ENCODE results near the gene BABAM2. TPM values are rescaled to one million over a fixed set of nuclear protein-coding genes. Genes with fewer than 3 reads are reported as not detected.

The BABAM2 gene
- total RNA-seq, 4 donors from 2014 or later, result 34.4 to 44.9 (median 38.3) TPM

DNA sequence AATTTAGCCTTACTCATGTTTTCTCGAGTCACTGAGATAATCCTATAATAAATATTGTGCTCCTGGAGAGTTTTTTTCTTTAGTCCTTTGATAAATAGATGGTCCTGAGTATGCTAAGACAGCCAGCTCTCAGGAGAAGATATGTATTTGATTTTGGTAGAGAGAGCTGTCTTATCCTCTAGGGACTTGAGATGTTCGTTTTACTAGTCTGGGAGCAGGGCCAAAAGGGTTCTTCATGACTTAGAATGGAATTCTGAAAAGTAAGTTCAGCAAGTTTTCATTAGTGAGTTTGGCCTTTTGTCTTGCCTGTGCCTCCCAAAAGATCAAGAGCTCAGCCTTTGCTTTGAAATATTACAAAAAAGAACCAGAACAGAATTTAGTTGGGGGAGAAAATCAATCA is 246.7 kb downstream of the BABAM2 start:
- TF ChIP-seq, protein P1, sequence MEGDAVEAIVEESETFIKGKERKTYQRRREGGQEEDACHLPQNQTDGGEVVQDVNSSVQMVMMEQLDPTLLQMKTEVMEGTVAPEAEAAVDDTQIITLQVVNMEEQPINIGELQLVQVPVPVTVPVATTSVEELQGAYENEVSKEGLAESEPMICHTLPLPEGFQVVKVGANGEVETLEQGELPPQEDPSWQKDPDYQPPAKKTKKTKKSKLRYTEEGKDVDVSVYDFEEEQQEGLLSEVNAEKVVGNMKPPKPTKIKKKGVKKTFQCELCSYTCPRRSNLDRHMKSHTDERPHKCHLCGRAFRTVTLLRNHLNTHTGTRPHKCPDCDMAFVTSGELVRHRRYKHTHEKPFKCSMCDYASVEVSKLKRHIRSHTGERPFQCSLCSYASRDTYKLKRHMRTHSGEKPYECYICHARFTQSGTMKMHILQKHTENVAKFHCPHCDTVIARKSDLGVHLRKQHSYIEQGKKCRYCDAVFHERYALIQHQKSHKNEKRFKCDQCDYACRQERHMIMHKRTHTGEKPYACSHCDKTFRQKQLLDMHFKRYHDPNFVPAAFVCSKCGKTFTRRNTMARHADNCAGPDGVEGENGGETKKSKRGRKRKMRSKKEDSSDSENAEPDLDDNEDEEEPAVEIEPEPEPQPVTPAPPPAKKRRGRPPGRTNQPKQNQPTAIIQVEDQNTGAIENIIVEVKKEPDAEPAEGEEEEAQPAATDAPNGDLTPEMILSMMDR (IDR thresholded peaks at IDR 0.05; ENCODE audit: low read depth), result no peak

DNA sequence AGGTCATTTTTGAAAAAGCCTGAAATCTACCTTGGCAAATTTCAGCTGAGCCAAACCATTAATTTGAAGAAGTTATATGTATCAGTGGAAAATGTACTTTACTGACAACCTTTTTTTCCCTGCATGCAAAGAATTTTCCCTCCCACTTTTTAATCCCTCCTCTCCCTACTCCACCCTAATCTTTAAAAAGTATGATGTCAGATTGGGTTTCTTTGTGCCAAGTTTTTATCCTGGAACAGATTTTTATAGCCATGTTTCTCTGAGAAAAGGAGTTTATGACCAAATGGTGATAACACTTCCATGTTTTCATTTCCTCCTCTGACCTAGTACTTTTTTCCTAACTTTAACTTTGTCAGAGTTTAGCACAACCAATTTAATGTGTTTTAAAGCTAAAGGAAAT is 251.9 kb downstream of the BABAM2 start:
- TF ChIP-seq, protein P1 (IDR thresholded peaks at IDR 0.05; ENCODE audit: low read depth), result no peak

DNA sequence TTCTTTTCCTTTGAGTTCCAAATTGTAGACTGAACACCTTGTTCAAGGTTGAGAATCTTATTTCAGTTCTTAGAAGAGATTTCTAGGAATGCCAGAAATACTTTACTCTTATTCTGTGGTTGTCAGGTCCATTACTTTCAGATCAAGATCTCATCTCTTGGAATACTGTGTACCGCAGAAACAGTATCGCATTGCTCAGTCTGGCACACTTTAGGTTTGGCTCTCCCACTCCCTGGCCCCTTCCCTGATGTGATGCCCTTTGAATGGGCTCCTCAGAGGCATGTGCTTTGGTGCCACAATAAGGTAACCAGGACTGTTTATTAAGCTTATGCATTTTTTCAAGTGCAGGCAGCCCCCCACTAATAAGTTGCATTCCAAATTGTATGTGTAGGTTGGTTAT is 257.5 kb downstream of the BABAM2 start:
- TF ChIP-seq, protein P1 (IDR thresholded peaks at IDR 0.05; ENCODE audit: low read depth), result no peak

DNA sequence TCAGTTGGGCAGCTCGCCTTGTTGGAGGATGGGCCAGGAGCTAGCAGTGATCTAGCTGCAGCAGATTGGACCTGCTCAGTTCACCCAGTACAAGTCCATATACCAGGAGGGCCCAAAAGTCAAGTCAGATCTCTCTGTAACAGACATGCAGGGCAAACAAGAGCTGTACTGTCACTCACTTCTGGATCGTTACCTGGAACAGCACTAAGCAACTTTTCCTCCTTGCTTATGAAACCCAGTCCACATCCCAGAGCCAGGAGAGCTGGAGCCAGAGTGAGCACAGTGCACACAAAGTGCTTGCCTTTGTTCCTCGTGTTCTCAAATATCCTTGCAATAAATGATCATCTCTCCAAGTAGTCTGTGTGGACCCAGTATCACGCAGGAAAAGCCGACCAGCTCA is 258.0 kb downstream of the BABAM2 start:
- TF ChIP-seq, protein P1 (IDR thresholded peaks at IDR 0.05; ENCODE audit: low read depth), result no peak

DNA sequence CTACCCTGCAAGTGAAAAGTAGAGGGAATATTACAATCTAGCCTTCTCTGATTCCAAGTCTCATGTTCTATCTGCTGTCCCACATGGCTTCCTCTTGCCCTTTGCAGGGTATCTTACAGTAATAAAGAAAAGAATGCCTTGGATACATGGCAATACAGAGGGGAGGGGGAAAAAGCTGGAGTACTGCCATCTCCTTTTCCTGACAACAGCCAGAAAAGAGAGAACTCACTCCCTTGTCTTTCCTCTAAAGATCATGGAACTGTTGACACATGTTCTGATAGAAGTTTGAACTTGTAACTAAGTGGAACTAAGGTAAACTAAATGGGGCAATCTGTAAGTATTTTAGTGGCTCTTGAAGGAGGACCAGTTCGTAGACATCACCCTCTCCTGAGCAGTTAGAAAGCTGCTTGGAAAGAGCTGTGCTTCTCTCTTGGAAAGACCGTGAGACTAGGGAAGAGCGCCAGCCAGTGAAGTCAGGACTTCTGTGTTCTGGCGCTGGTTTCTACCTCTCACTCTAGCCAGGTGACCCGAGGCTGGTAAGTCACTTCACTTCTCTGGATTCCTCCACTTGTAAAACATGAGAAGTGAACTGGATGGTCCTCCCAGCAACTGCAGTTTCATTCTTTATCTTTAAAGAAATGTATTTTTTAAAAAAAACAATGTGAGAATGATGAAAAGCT is 259.8 kb downstream of the BABAM2 start:
- TF ChIP-seq, protein P1 (IDR thresholded peaks at IDR 0.05; ENCODE audit: low read depth), result no peak

DNA sequence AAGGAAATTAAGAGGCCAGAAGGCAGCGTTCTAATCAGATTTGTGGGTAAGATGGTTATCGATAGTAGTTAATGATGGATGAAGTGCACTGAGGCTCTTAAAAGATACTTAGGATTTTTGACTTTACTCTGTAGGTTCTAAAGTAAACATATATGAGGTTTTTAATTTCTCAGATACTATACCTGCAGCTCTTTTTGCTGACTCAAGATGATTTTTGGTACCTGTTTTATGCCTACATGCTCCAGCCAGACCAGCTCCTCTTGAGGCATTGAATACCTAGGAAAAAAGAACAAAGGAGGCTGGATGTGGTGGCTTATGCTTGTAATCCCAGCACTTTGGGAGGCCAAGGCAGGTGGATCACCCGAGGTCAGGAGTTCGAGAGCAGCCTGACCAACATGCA is 260.5 kb downstream of the BABAM2 start:
- TF ChIP-seq, protein P1 (IDR thresholded peaks at IDR 0.05; ENCODE audit: low read depth), result no peak

DNA sequence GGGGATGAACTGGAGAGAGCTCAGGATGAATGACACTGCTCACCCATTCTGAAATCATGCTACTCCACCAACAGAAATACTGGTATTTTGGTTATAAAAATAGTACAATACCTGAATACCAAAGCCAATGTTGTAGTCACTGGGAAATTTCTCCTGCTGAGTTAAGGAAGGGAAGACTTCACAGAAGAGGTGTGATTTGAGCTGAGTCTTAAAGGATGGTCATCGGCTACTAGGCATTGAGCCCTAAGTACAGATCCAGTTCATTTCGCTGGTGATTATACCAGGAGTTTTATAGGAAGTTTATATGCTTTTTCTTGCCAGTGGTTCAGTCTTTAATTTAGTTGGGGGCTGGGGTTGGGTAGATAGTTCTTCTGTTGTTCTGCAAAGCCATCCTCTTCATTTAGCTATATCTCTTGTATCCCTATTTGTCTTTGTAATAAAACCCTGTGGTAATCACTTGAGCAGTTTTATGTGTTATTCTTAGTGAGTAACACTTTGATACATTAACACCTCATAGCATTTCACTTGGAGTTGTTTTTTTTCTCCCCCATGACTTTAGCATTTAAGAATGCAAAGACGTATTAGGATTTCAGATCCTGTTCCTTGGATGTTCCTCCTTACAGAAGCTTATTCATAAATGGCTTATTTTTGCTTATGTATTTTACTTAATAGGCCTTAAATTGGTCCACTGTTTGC is 262.2 kb downstream of the BABAM2 start:
- TF ChIP-seq, protein P1 (IDR thresholded peaks at IDR 0.05; ENCODE audit: low read depth), result no peak
